NCI-H526 (cell line): ENCODE measurements around the gene FBXO21.

Experiments
- DNase-seq, 2 experiments: peaks; one replicate each; lab custom pipeline; 2025; lab: John Stamatoyannopoulos, UW

The FBXO21 gene

GRCh38 chr12:117165342-117165741 is 24.9 kb downstream of the FBXO21 start:
- no peak for DNase-seq

- no peak for DNase-seq
Observed at GRCh38 chr12:117162633-117163032, 27.6 kb downstream of the FBXO21 start.

GRCh38 chr12:117162167-117162539 is 28.1 kb downstream of the FBXO21 start:
- no peak for DNase-seq

GRCh38 chr12:117161460-117162166 is 28.7 kb downstream of the FBXO21 start:
- no peak for DNase-seq

- DNase-seq: no peak
Observed at GRCh38 chr12:117159674-117160073, 30.6 kb downstream of the FBXO21 start.

- no peak for DNase-seq
Observed at GRCh38 chr12:117158911-117159553, 31.2 kb downstream of the FBXO21 start.

- DNase-seq: no peak
Observed at GRCh38 chr12:117158096-117158495, 32.2 kb downstream of the FBXO21 start.

- peak; percentile 86 to 92 for DNase-seq
Observed at GRCh38 chr12:117155278-117156060, 34.8 kb downstream of the FBXO21 start.

- no peak for DNase-seq
Observed at GRCh38 chr12:117152793-117153775, 37.2 kb downstream of the FBXO21 start.

GRCh38 chr12:117151403-117152031 is 38.8 kb downstream of the FBXO21 start:
- no peak for DNase-seq

GRCh38 chr12:117149431-117149830 is 40.8 kb downstream of the FBXO21 start:
- no peak for DNase-seq

GRCh38 chr12:117148642-117149041 is 41.6 kb downstream of the FBXO21 start:
- no peak for DNase-seq

GRCh38 chr12:117147639-117148038 is 42.6 kb downstream of the FBXO21 start:
- no peak for DNase-seq

GRCh38 chr12:117145597-117146154 is 44.6 kb downstream of the FBXO21 start:
- no peak for DNase-seq

GRCh38 chr12:117144599-117144998 is 45.7 kb downstream of the FBXO21 start:
- DNase-seq: no peak

GRCh38 chr12:117143008-117143532 is 47.2 kb downstream of the FBXO21 start:
- DNase-seq: peak; percentile 7 to 32

- no peak for DNase-seq
Observed at GRCh38 chr12:117142094-117142493, 48.2 kb downstream of the FBXO21 start.

GRCh38 chr12:117141097-117141898 is 49.0 kb downstream of the FBXO21 start:
- DNase-seq: no peak

- no peak for DNase-seq
Observed at GRCh38 chr12:117140397-117141096, 49.7 kb downstream of the FBXO21 start.
